HG02943 (cell line): ENCODE measurements around the gene COMMD6.
"Not testable (repeated sequence)": the region's sequence is repeated elsewhere in the genome, so short reads cannot be mapped to it uniquely, and the experiment has no call there.

Experiments
- ATAC-seq: cut with Tn5 transposase; IDR thresholded peaks from one replicate; pipeline ENCODE4 v1.9.1; 2021; ENCODE audit warnings: mild to moderate bottlenecking, low read depth, moderate library complexity; ENCODE audit not compliant: unreplicated experiment

Gene COMMD6

GRCh38 chr13:75537401-75538365, at the start of gene COMMD6:
TSS of gene COMMD6 (minus strand) at chr13:75537841. CDS start at chr13:75537805, 36 bp downstream.
- ATAC-seq, result peak; percentile 98

- ATAC-seq, result no peak
Measured at GRCh38 chr13:75585153-75585552, 47.5 kb upstream of the COMMD6 start.

- no peak for ATAC-seq
Measured at GRCh38 chr13:75583091-75583490, 45.5 kb upstream of the COMMD6 start.

GRCh38 chr13:75581874-75582640, 44.4 kb upstream of the COMMD6 start:
- ATAC-seq, result no peak

- no peak for ATAC-seq
Measured at GRCh38 chr13:75579529-75579928, 41.9 kb upstream of the COMMD6 start.

GRCh38 chr13:75569576-75569975, 31.9 kb upstream of the COMMD6 start:
- ATAC-seq, result no peak

- ATAC-seq, result no peak
Measured at GRCh38 chr13:75566658-75567057, 29.0 kb upstream of the COMMD6 start.

- no peak for ATAC-seq
Measured at GRCh38 chr13:75558145-75558840, 20.7 kb upstream of the COMMD6 start.

GRCh38 chr13:75556961-75557360, 19.3 kb upstream of the COMMD6 start:
- ATAC-seq, result no peak

- ATAC-seq, result no peak
Measured at GRCh38 chr13:75555836-75556235, 18.2 kb upstream of the COMMD6 start.

GRCh38 chr13:75554981-75555380, 17.3 kb upstream of the COMMD6 start:
- no peak for ATAC-seq

GRCh38 chr13:75554464-75554863, 16.8 kb upstream of the COMMD6 start:
- ATAC-seq, result no peak

GRCh38 chr13:75550159-75550567, 12.5 kb upstream of the COMMD6 start:
- ATAC-seq, result peak; percentile 18

GRCh38 chr13:75549262-75550158, 11.9 kb upstream of the COMMD6 start, which contains the start of gene UCHL3:
TSS of gene UCHL3 (plus strand) at chr13:75549791. CDS start at chr13:75549821, 30 bp downstream.
- ATAC-seq, result peak; percentile 97

GRCh38 chr13:75547917-75548316, 10.3 kb upstream of the COMMD6 start:
- no peak for ATAC-seq

GRCh38 chr13:75545386-75545785, 7.7 kb upstream of the COMMD6 start:
- ATAC-seq, result not testable (repeated sequence)

GRCh38 chr13:75544681-75545330, 7.2 kb upstream of the COMMD6 start:
- ATAC-seq, result no peak

- ATAC-seq, result no peak
Measured at GRCh38 chr13:75541961-75542360, 4.3 kb upstream of the COMMD6 start.

- no peak for ATAC-seq
Measured at GRCh38 chr13:75541287-75541686, 3.6 kb upstream of the COMMD6 start.
